IPS DF 6.9 (cell line): ENCODE results near the gene FOS.
"Not testable (repeated sequence)": the region's sequence is repeated elsewhere in the genome, so short reads cannot be mapped to it uniquely, and the experiment has no call there.

Source experiments
- DNase-seq: peaks from one replicate; pipeline ENCODE4 v3.0.0-alpha.2; 2013; ENCODE audit warnings: low read depth, low spot score
- H3K27ac ChIP-seq: one replicate; pipeline ENCODE4 v1.5.1; 2013; ENCODE audit warnings: low read length, control low read depth
- H3K27me3 ChIP-seq: 2 replicates; pipeline ENCODE4 v1.6.1; 2013; ENCODE audit warnings: mild to moderate bottlenecking, low read length; ENCODE audit not compliant: control insufficient read depth, insufficient read depth
- H3K36me3 ChIP-seq: 2 replicates; pipeline ENCODE4 v1.6.1; 2013; ENCODE audit warnings: low read length; ENCODE audit not compliant: control insufficient read depth, insufficient read depth
- H3K4me1 ChIP-seq: 2 replicates; pipeline ENCODE4 v1.6.1; 2013; ENCODE audit warnings: low read length; ENCODE audit not compliant: control insufficient read depth, insufficient read depth
- H3K4me3 ChIP-seq: 2 replicates; pipeline ENCODE4 v1.5.1; 2013; ENCODE audit warnings: mild to moderate bottlenecking, low read length
- H3K9me3 ChIP-seq: 2 replicates; pipeline ENCODE4 v1.6.1; 2013; ENCODE audit warnings: low read length, inconsistent platforms; ENCODE audit not compliant: control insufficient read depth, insufficient read depth
- WGBS: extraction: QIAGEN DNeasy Blood & Tissue Kit; methylation state at CpG from one replicate; pipeline ENCODE4 v1.1.7; 2013; ENCODE audit warnings: mixed read lengths, missing lambda C conversion rate; ENCODE audit not compliant: insufficient read length, insufficient coverage; 5-methylcytosine and 5-hydroxymethylcytosine counted together

The FOS gene

GRCh38 chr14:75295061-75295461 lies 16.4 kb downstream of the FOS start:
- no CpG with 5 or more reads among the region's 18 CpGs for WGBS
- H3K27me3 ChIP-seq: no peaks in the 10 kb centered on the region
- H3K36me3 ChIP-seq: no peaks in the 10 kb centered on the region
- peak overlapping the region; percentile 46; the same call in 1 of the 2 replicates for H3K4me3 ChIP-seq
- H3K27ac ChIP-seq: no peak overlapping the region
- H3K9me3 ChIP-seq: no peaks in the 10 kb centered on the region
- no peak for DNase-seq
- H3K4me1 ChIP-seq: peaks cover 1% of the 10 kb centered on the region; the same call in 1 of the 2 replicates

GRCh38 chr14:75295491-75296345 lies 17.1 kb downstream of the FOS start:
- Histone ChIP-seq H3K27me3 (no peaks in the 10 kb centered on the region), H3K4me3 (no peak overlapping the region), H3K9me3 (no peaks in the 10 kb centered on the region), H3K4me1 (peaks cover 1% of the 10 kb centered on the region; the same call in 1 of the 2 replicates), H3K27ac (no peak overlapping the region), H3K36me3 (no peaks in the 10 kb centered on the region)
- WGBS: no CpG with 5 or more reads among the region's 19 CpGs
- DNase-seq: no peak

- Histone ChIP-seq H3K9me3 (no peaks in the 10 kb centered on the region), H3K4me3 (no peak overlapping the region), H3K36me3 (no peaks in the 10 kb centered on the region), H3K4me1 (peaks cover 1% of the 10 kb centered on the region; the same call in 1 of the 2 replicates), H3K27me3 (no peaks in the 10 kb centered on the region), H3K27ac (no peak overlapping the region)
- no peak for DNase-seq
- no CpG with 5 or more reads among the region's 10 CpGs for WGBS
Observed at GRCh38 chr14:75297411-75298040, 18.9 kb downstream of the FOS start.

GRCh38 chr14:75298187-75298965 lies 19.7 kb downstream of the FOS start:
- Histone ChIP-seq H3K4me1 (peaks cover 1% of the 10 kb centered on the region; the same call in 1 of the 2 replicates), H3K27me3 (no peaks in the 10 kb centered on the region), H3K36me3 (no peaks in the 10 kb centered on the region), H3K27ac (no peak overlapping the region), H3K4me3 (no peak overlapping the region), H3K9me3 (no peaks in the 10 kb centered on the region)
- WGBS: no CpG with 5 or more reads among the region's 9 CpGs
- DNase-seq: no peak

GRCh38 chr14:75299059-75299458 lies 20.4 kb downstream of the FOS start:
- no CpG with 5 or more reads among the region's 8 CpGs for WGBS

GRCh38 chr14:75299576-75299975 lies 20.9 kb downstream of the FOS start:
- H3K4me1 ChIP-seq: peaks cover 1% of the 10 kb centered on the region; the same call in 1 of the 2 replicates
- WGBS: no CpG with 5 or more reads among the region's 1 CpG
- H3K36me3 ChIP-seq: no peaks in the 10 kb centered on the region
- DNase-seq: no peak
- H3K27ac ChIP-seq: no peak overlapping the region
- no peak overlapping the region for H3K4me3 ChIP-seq
- no peaks in the 10 kb centered on the region for H3K9me3 ChIP-seq
- H3K27me3 ChIP-seq: no peaks in the 10 kb centered on the region

More at GRCh38 chr14:75299059-75299458, 20.4 kb downstream of the FOS start:
- DNase-seq: no peak
- no peaks in the 10 kb centered on the region for H3K9me3 ChIP-seq
- peaks cover 1% of the 10 kb centered on the region; the same call in 1 of the 2 replicates for H3K4me1 ChIP-seq
- H3K27ac ChIP-seq: no peak overlapping the region
- no peaks in the 10 kb centered on the region for H3K36me3 ChIP-seq
- no peaks in the 10 kb centered on the region for H3K27me3 ChIP-seq
- H3K4me3 ChIP-seq: no peak overlapping the region

GRCh38 chr14:75301666-75302325 lies 23.2 kb downstream of the FOS start:
- DNase-seq: no peak
- Histone ChIP-seq H3K36me3 (no peaks in the 10 kb centered on the region), H3K4me1 (no peaks in the 10 kb centered on the region), H3K9me3 (no peaks in the 10 kb centered on the region), H3K4me3 (no peak overlapping the region), H3K27ac (no peak overlapping the region), H3K27me3 (no peaks in the 10 kb centered on the region)
- 100% methylated on average over 1 of the region's 9 CpGs for WGBS

- Histone ChIP-seq H3K4me1 (no peaks in the 10 kb centered on the region; the same call in 1 of the 2 replicates), H3K36me3 (no peaks in the 10 kb centered on the region), H3K9me3 (no peaks in the 10 kb centered on the region), H3K4me3 (no peak overlapping the region), H3K27me3 (no peaks in the 10 kb centered on the region), H3K27ac (no peak overlapping the region)
- no peak for DNase-seq
- WGBS: no CpG with 5 or more reads among the region's 15 CpGs
Observed at GRCh38 chr14:75303381-75303789, 24.8 kb downstream of the FOS start.

- not testable (repeated sequence) for H3K27me3 ChIP-seq, H3K4me3 ChIP-seq, DNase-seq, H3K27ac ChIP-seq, H3K36me3 ChIP-seq, H3K4me1 ChIP-seq, H3K9me3 ChIP-seq
- whole genome bisulfite sequencing: no CpG with 5 or more reads among the region's 4 CpGs
Observed at GRCh38 chr14:75306410-75306809, 27.8 kb downstream of the FOS start.
